Mononuclear cell (primary cell): Measurements from ENCODE around the gene CYBC1. TPM values are rescaled to one million over a fixed set of nuclear protein-coding genes. Genes with fewer than 3 reads are reported as not detected.

ENCODE experiments used
- H3K27me3 ChIP-seq: 2 replicates; pipeline ENCODE4 v1.6.0; 2011; ENCODE audit warnings: low read length, control low read depth; ENCODE audit not compliant: insufficient read depth
- H3K4me1 ChIP-seq: 2 replicates; pipeline ENCODE4 v1.5.1; 2011; ENCODE audit warnings: mild to moderate bottlenecking, low read length, control low read depth; ENCODE audit not compliant: insufficient read depth
- H3K4me3 ChIP-seq: 2 replicates; pipeline ENCODE4 v1.5.1; 2011; ENCODE audit warnings: mild to moderate bottlenecking, low read length, moderate library complexity
- H3K9me3 ChIP-seq: 2 replicates; pipeline ENCODE4 v1.5.1; 2011; ENCODE audit warnings: low read depth, mild to moderate bottlenecking, control low read depth, low read length
- total RNA-seq: library from RNA; depleted of rRNA; stranded (reverse); fragments of >200 nt; gene quantifications from one replicate; pipeline ENCODE4 v1.2.3, GENCODE V29; 2012

The CYBC1 gene
- total RNA-seq, 1 donor = 32.4 TPM

- H3K9me3 ChIP-seq = no peaks in the 10 kb centered on the region
- H3K27me3 ChIP-seq = no peaks in the 10 kb centered on the region
- peaks cover 51% of the 10 kb centered on the region for H3K4me1 ChIP-seq
- H3K4me3 ChIP-seq = no peak overlapping the region
Measured at GRCh38 chr17:82436601-82437324, 13.8 kb downstream of the CYBC1 start.

GRCh38 chr17:82435601-82436583 is 14.7 kb downstream of the CYBC1 start:
- no peaks in the 10 kb centered on the region for H3K9me3 ChIP-seq
- H3K4me1 ChIP-seq = peaks cover 42% of the 10 kb centered on the region
- H3K27me3 ChIP-seq = no peaks in the 10 kb centered on the region

DNA sequence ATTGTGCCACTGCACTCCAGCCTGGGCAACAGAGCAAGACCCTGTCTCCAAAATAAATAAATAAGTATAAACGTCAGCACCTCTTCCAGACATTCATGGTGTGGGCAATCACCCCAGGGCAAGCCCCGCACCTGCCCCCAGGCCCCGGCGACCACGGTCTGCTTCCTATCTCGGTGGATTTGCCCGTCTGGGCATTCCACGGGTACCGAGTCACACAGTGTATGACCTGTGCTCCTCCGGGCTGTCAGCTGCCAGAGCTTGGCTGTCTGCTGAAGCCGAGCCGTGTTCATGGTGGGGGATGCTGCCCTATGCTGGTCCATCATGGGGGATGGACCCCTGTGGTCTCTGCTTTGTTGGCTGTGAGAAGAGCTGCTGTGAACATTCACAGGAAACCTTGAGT is 15.4 kb downstream of the CYBC1 start:
- Histone ChIP-seq H3K4me3 (no peak overlapping the region), H3K27me3 (no peaks in the 10 kb centered on the region), H3K4me1 (peaks cover 35% of the 10 kb centered on the region), H3K9me3 (no peaks in the 10 kb centered on the region)

More at GRCh38 chr17:82435601-82436583, 14.7 kb downstream of the CYBC1 start:
- no peak overlapping the region for H3K4me3 ChIP-seq

GRCh38 chr17:82434216-82434565 is 16.4 kb downstream of the CYBC1 start:
- no peak overlapping the region for H3K4me3 ChIP-seq
- peaks cover 33% of the 10 kb centered on the region for H3K4me1 ChIP-seq
- no peaks in the 10 kb centered on the region for H3K9me3 ChIP-seq
- H3K27me3 ChIP-seq = no peaks in the 10 kb centered on the region

GRCh38 chr17:82433560-82434215 is 16.9 kb downstream of the CYBC1 start:
- H3K4me3 ChIP-seq = no peak overlapping the region
- H3K27me3 ChIP-seq = no peaks in the 10 kb centered on the region
- H3K4me1 ChIP-seq = peaks cover 37% of the 10 kb centered on the region
- H3K9me3 ChIP-seq = no peaks in the 10 kb centered on the region

GRCh38 chr17:82432017-82432416 is 18.5 kb downstream of the CYBC1 start:
- no peak overlapping the region for H3K4me3 ChIP-seq
- H3K9me3 ChIP-seq = no peaks in the 10 kb centered on the region
- no peaks in the 10 kb centered on the region for H3K27me3 ChIP-seq
- H3K4me1 ChIP-seq = peaks cover 40% of the 10 kb centered on the region

- H3K4me3 ChIP-seq = no peak overlapping the region
- H3K9me3 ChIP-seq = no peaks in the 10 kb centered on the region
- peaks cover 27% of the 10 kb centered on the region for H3K4me1 ChIP-seq
- H3K27me3 ChIP-seq = no peaks in the 10 kb centered on the region
Measured at GRCh38 chr17:82429824-82430223, 20.7 kb downstream of the CYBC1 start.

- no peaks in the 10 kb centered on the region for H3K27me3 ChIP-seq
- no peak overlapping the region for H3K4me3 ChIP-seq
- H3K9me3 ChIP-seq = no peaks in the 10 kb centered on the region
- peaks cover 19% of the 10 kb centered on the region for H3K4me1 ChIP-seq
Measured at GRCh38 chr17:82428546-82428945, 22.0 kb downstream of the CYBC1 start.

DNA sequence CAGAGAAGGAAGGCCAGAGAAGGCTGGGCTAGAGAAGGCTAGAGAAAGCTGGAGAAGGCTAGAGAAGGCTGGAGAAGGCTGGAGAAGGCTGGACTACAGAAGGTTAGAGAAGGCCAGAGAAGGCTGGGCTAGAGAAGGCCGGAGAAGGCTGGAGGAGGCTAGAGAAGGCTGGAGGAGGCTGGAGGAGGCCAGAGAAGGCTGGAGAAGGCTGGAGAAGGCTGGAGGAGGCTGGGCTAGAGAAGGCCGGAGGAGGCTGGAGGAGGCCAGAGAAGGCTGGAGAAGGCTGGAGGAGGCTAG is 25.7 kb downstream of the CYBC1 start:
- Histone ChIP-seq H3K4me3 (no peak overlapping the region), H3K27me3 (no peaks in the 10 kb centered on the region), H3K4me1 (peaks cover 22% of the 10 kb centered on the region), H3K9me3 (no peaks in the 10 kb centered on the region)

- no peak overlapping the region for H3K4me3 ChIP-seq
- H3K27me3 ChIP-seq = no peaks in the 10 kb centered on the region
- peaks cover 24% of the 10 kb centered on the region for H3K4me1 ChIP-seq
- H3K9me3 ChIP-seq = no peaks in the 10 kb centered on the region
Measured at GRCh38 chr17:82424001-82424862, 26.3 kb downstream of the CYBC1 start.

GRCh38 chr17:82419540-82419939 is 31.0 kb downstream of the CYBC1 start:
- Histone ChIP-seq H3K9me3 (no peaks in the 10 kb centered on the region), H3K4me3 (peak overlapping the region; percentile 80), H3K27me3 (no peaks in the 10 kb centered on the region), H3K4me1 (peaks cover 30% of the 10 kb centered on the region)

GRCh38 chr17:82418001-82418986 is 32.3 kb downstream of the CYBC1 start, which contains the start of the genes HEXD and OGFOD3:
Gene HEXD, plus strand, starts transcription at chr17:82418347. Its CDS starts 1,453 bp downstream, at chr17:82419800.
Gene OGFOD3, minus strand, starts transcription at chr17:82418586. Its CDS starts 101 bp downstream, at chr17:82418485.
- H3K4me1 ChIP-seq = peaks cover 33% of the 10 kb centered on the region
- no peaks in the 10 kb centered on the region for H3K27me3 ChIP-seq
- peak within 1 kb of the TSS; percentile 80 for H3K4me3 ChIP-seq
- H3K9me3 ChIP-seq = no peaks in the 10 kb centered on the region

DNA sequence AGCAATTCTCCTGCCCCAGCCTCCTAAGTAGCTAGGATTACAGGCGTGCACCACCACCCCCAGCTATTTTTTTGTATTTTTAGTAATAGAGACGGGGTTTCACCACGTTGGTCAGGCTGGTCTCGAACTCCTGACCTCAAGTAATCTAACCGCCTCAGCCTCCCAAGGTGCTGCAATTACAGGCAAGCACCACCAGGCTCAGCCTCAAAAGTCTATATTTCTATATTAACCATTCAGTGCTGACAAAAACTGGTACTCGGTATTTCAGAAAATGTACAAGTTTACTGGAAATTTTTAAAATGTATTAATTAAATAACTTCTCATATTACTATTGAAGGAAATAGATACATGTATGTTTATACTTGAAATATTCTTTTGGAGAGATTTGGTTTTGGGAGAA is 33.8 kb downstream of the CYBC1 start:
- peaks cover 33% of the 10 kb centered on the region for H3K4me1 ChIP-seq
- no peak overlapping the region for H3K4me3 ChIP-seq
- H3K9me3 ChIP-seq = no peaks in the 10 kb centered on the region
- no peaks in the 10 kb centered on the region for H3K27me3 ChIP-seq
